WTC11 (cell line): ENCODE data around the gene NAV3. TPM values are rescaled to one million over a fixed set of nuclear protein-coding genes. Genes with fewer than 3 reads are reported as not detected.

Source experiments
- ATAC-seq: fragments of 200-7000 bp; cut with Tn5 transposase; 2 replicates; pipeline ENCODE4 v1.10.0; 2021; ENCODE audit warnings: mild to moderate bottlenecking, moderate library complexity
- CTCF ChIA-PET: fragments of 300-600 bp; sonication (Branson Sonifier 250); formaldehyde crosslinking; loops from one replicate; lab custom pipeline; 2021; ENCODE audit warnings: antibody characterized with exemption; lab: Charles Lee
- POLR2A ChIA-PET: fragments of 350-600 bp; sonication (Branson Sonifier 250); formaldehyde crosslinking; loops from one replicate; lab custom pipeline; 2021; ENCODE audit warnings: antibody characterized with exemption; lab: Charles Lee
- DNase-seq: peaks from one replicate; pipeline ENCODE4 v3.0.0; 2021; ENCODE audit warnings: low spot score
- H3K27ac Mint-ChIP-seq: 2 replicates; pipeline ENCODE4 v1.8.0; 2021; ENCODE audit warnings: mixed read lengths
- H3K27me3 Mint-ChIP-seq: 2 replicates; pipeline ENCODE4 v1.8.0; 2021; ENCODE audit warnings: low read depth, mild to moderate bottlenecking, moderate library complexity, mixed read lengths
- H3K36me3 Mint-ChIP-seq: 2 replicates; pipeline ENCODE4 v1.8.0; 2021; ENCODE audit warnings: mixed read lengths
- H3K4me1 Mint-ChIP-seq: 2 replicates; pipeline ENCODE4 v1.8.0; 2022; ENCODE audit warnings: mixed read lengths
- H3K4me3 Mint-ChIP-seq: 2 replicates; pipeline ENCODE4 v1.8.0; 2021; ENCODE audit warnings: mild to moderate bottlenecking, moderate library complexity, mixed read lengths
- H3K9me3 Mint-ChIP-seq: 2 replicates; pipeline ENCODE4 v1.8.0; 2021; ENCODE audit warnings: mixed read lengths
- ARID4B ChIP-seq: sonication (generic); formaldehyde crosslinking; IDR thresholded peaks from 2 replicates; pipeline ENCODE4 v1.8.0; 2023; ENCODE audit warnings: missing genetic modification reagents, mild to moderate bottlenecking, borderline replicate concordance
- CBFB ChIP-seq: sonication (generic); formaldehyde crosslinking; IDR thresholded peaks from 2 replicates; pipeline ENCODE4 v1.8.1; 2022; ENCODE audit warnings: mild to moderate bottlenecking, low read depth, missing genetic modification reagents
- CDX4 ChIP-seq: fragments of 250-450 bp; sonication (Bioruptor Pico); IDR thresholded peaks from 2 replicates; pipeline ENCODE4 v1.9.0; 2021; ENCODE audit warnings: moderate library complexity, mild to moderate bottlenecking, inconsistent platforms, borderline replicate concordance
- CTCF ChIP-seq: fragments of 200-600 bp; IDR thresholded peaks from 2 replicates; pipeline ENCODE4 v1.8.0; 2022; ENCODE audit warnings: antibody characterized with exemption
- FOXK1 ChIP-seq: sonication (generic); formaldehyde crosslinking; IDR thresholded peaks from 2 replicates; pipeline ENCODE4 v1.8.0; 2022; ENCODE audit warnings: mild to moderate bottlenecking, moderate library complexity, missing genetic modification reagents
- FOXP1 ChIP-seq: sonication (generic); formaldehyde crosslinking; IDR thresholded peaks from 2 replicates; pipeline ENCODE4 v1.8.0; 2022; ENCODE audit warnings: missing genetic modification reagents, mild to moderate bottlenecking, moderate library complexity, borderline replicate concordance
- MLX ChIP-seq: sonication (generic); formaldehyde crosslinking; IDR thresholded peaks from 2 replicates; pipeline ENCODE4 v1.8.1; 2023; ENCODE audit warnings: mild to moderate bottlenecking, missing genetic modification reagents, moderate library complexity
- NR3C1 ChIP-seq: sonication (generic); formaldehyde crosslinking; conservative IDR thresholded peaks from 2 replicates; pipeline ENCODE4 v1.8.1; 2023; ENCODE audit warnings: low read depth, mild to moderate bottlenecking, missing genetic modification reagents
- PRDM15 ChIP-seq: sonication (generic); formaldehyde crosslinking; IDR thresholded peaks from 2 replicates; pipeline ENCODE4 v1.8.0; 2022; ENCODE audit warnings: missing genetic modification reagents
- PRRX2 ChIP-seq: fragments of 250-450 bp; sonication (Bioruptor Pico); IDR thresholded peaks from 2 replicates; pipeline ENCODE4 v1.8.0; 2021; ENCODE audit warnings: mild to moderate bottlenecking
- USF2 ChIP-seq: sonication (generic); formaldehyde crosslinking; IDR thresholded peaks from 2 replicates; pipeline ENCODE4 v1.8.1; 2023; ENCODE audit warnings: mild to moderate bottlenecking, missing genetic modification reagents, moderate library complexity
- ZNF219 ChIP-seq: sonication (generic); formaldehyde crosslinking; IDR thresholded peaks from 2 replicates; pipeline ENCODE4 v1.8.0; 2023; ENCODE audit warnings: missing genetic modification reagents, mild to moderate bottlenecking, borderline replicate concordance
- ZNF232 ChIP-seq: sonication (generic); formaldehyde crosslinking; IDR thresholded peaks from 2 replicates; pipeline ENCODE4 v1.8.0; 2022; ENCODE audit warnings: mild to moderate bottlenecking, missing genetic modification reagents
- ZNF396 ChIP-seq: fragments of 250-450 bp; sonication (Bioruptor Pico); IDR thresholded peaks from 2 replicates; pipeline ENCODE4 v1.8.0; 2021; ENCODE audit warnings: mild to moderate bottlenecking, moderate library complexity, borderline replicate concordance
- ZNF416 ChIP-seq: fragments of 250-450 bp; sonication (Bioruptor Pico); IDR thresholded peaks from 2 replicates; pipeline ENCODE4 v1.9.0; 2021; ENCODE audit warnings: mild to moderate bottlenecking, inconsistent platforms
- total RNA-seq: library from RNA; stranded (reverse); gene quantifications from 3 replicates; pipeline ENCODE4 v1.2.3, GENCODE V29; 2021

The NAV3 gene
- total RNA-seq, 1 experiment from 2014 or later, result 3.3 TPM

- TF ChIP-seq ZNF232 (CRISPR knock-in tag), result no peak
- no peak for TF ChIP-seq ZNF396 (CRISPR knock-in tag)
- TF ChIP-seq CBFB, result no peak
- no peak for TF ChIP-seq CTCF
- no peak for TF ChIP-seq ZNF219
- TF ChIP-seq MLX (CRISPR knock-in tag), result no peak
These were observed 13.4 kb upstream of the NAV3 start (continued) for GRCh38 chr12:77817276-77817675.

GRCh38 chr12:77818351-77818750, 12.3 kb upstream of the NAV3 start:
- H3K36me3 Mint-ChIP-seq, result no peaks in the 10 kb centered on the region
- TF ChIP-seq PRDM15 (CRISPR knock-in tag) (no peak), FOXP1 (CRISPR knock-in tag) (no peak), USF2 (CRISPR knock-in tag) (no peak), FOXK1 (CRISPR knock-in tag) (no peak)
- no peak overlapping the region for H3K4me3 Mint-ChIP-seq
- no peaks in the 10 kb centered on the region for H3K9me3 Mint-ChIP-seq
- H3K27me3 Mint-ChIP-seq, result no peaks in the 10 kb centered on the region
- ATAC-seq (no peak), DNase-seq (no peak)
- CTCF ChIA-PET, result no interaction called here
- no peaks in the 10 kb centered on the region for H3K4me1 Mint-ChIP-seq
- POLR2A ChIA-PET, result no interaction called here
- H3K27ac Mint-ChIP-seq, result no peak overlapping the region

- CTCF ChIA-PET, result no interaction called here
- Mint-ChIP-seq H3K4me3 (no peak overlapping the region), H3K9me3 (peaks cover 4% of the 10 kb centered on the region; the same call in 1 of the 2 replicates), H3K36me3 (no peaks in the 10 kb centered on the region), H3K4me1 (no peaks in the 10 kb centered on the region), H3K27me3 (no peaks in the 10 kb centered on the region)
- DNase-seq (no peak), ATAC-seq (no peak)
- no peak for TF ChIP-seq ARID4B (CRISPR knock-in tag)
- no peak for TF ChIP-seq CDX4 (CRISPR knock-in tag)
- TF ChIP-seq PRRX2 (CRISPR knock-in tag), result no peak
- no peak for TF ChIP-seq NR3C1 (CRISPR knock-in tag)
- TF ChIP-seq ZNF416 (CRISPR knock-in tag), result no peak
- no peak for TF ChIP-seq ZNF396 (CRISPR knock-in tag)
- TF ChIP-seq FOXP1 (CRISPR knock-in tag), result no peak
- TF ChIP-seq, all 79 proteins: peak for 0
- POLR2A ChIA-PET, result no interaction called here
- H3K27ac Mint-ChIP-seq, result no peak overlapping the region
These were observed 8.9 kb upstream of the NAV3 start for GRCh38 chr12:77821699-77822203.
